Smooth muscle cell (in vitro differentiated cells): Measurements from ENCODE around the gene LGR4. TPM values are rescaled to one million over a fixed set of nuclear protein-coding genes. Genes with fewer than 3 reads are reported as not detected.

ENCODE experiments used
- DNase-seq: peaks from one replicate; lab custom pipeline; 2025; ENCODE audit not compliant: unreplicated experiment; lab: John Stamatoyannopoulos, UW
- H2AFZ ChIP-seq: fragments of 200-600 bp; sonication (generic); 2 replicates; pipeline ENCODE4 v1.6.0; 2016; ENCODE audit warnings: antibody characterized with exemption, low read depth, mild to moderate bottlenecking
- H3F3A ChIP-seq: fragments of 200-600 bp; sonication (generic); 2 replicates; pipeline ENCODE4 v1.6.0; 2017; ENCODE audit warnings: antibody characterized with exemption, low read depth
- H3K27ac ChIP-seq: fragments of 200-600 bp; sonication (generic); 2 replicates; pipeline ENCODE4 v1.5.1; 2016; ENCODE audit warnings: low read depth, mild to moderate bottlenecking
- H3K27me3 ChIP-seq: fragments of 200-600 bp; sonication (generic); 2 replicates; pipeline ENCODE4 v1.6.1; 2016; ENCODE audit warnings: low read depth, mild to moderate bottlenecking
- H3K36me3 ChIP-seq: fragments of 200-600 bp; sonication (generic); 2 replicates; pipeline ENCODE4 v1.5.1; 2016; ENCODE audit warnings: low read depth
- H3K4me1 ChIP-seq: fragments of 200-600 bp; sonication (generic); 2 replicates; pipeline ENCODE4 v1.5.1; 2016; ENCODE audit warnings: low read depth
- H3K4me2 ChIP-seq: fragments of 200-600 bp; sonication (generic); 2 replicates; pipeline ENCODE4 v1.6.0; 2016; ENCODE audit warnings: mild to moderate bottlenecking
- H3K4me3 ChIP-seq: fragments of 200-600 bp; sonication (generic); 2 replicates; pipeline ENCODE4 v1.5.1; 2016; ENCODE audit warnings: mild to moderate bottlenecking
- H3K79me2 ChIP-seq: fragments of 200-600 bp; sonication (generic); 2 replicates; pipeline ENCODE4 v1.6.0; 2016; ENCODE audit warnings: low read depth, mild to moderate bottlenecking
- H3K9ac ChIP-seq: fragments of 200-600 bp; sonication (generic); 2 replicates; pipeline ENCODE4 v1.6.0; 2016; ENCODE audit warnings: low read depth
- H3K9me3 ChIP-seq: fragments of 200-600 bp; sonication (generic); replicated peaks from 2 replicates; pipeline ENCODE4 v1.5.1; 2016; ENCODE audit warnings: low read depth
- H4K20me1 ChIP-seq: fragments of 200-600 bp; sonication (generic); 2 replicates; pipeline ENCODE4 v1.6.0; 2016; ENCODE audit warnings: low read depth
- CTCF ChIP-seq: fragments of 200-600 bp; sonication (generic); IDR thresholded peaks from 2 replicates; pipeline ENCODE4 v1.5.1; 2017; ENCODE audit warnings: borderline replicate concordance, mild to moderate bottlenecking, antibody characterized with exemption; ENCODE audit not compliant: insufficient read depth, poor library complexity, severe bottlenecking
- WGBS: methylation state at CpG from one replicate; pipeline ENCODE4 v1.1.7; 2016; ENCODE audit warnings: low lambda C conversion rate; 5-methylcytosine and 5-hydroxymethylcytosine counted together
- polyA plus RNA-seq: library from polyadenylated mRNA; unstranded; fragments of >200 nt; fragmentation: Nextera tagmentation; extraction: Ambion mirVana; gene quantifications from 2 replicates; pipeline ENCODE4 v1.2.1, GENCODE V29; 2016
- total RNA-seq: library from RNA; depleted of rRNA; stranded (reverse); fragments of >200 nt; gene quantifications from 2 replicates; pipeline ENCODE4 v1.2.3, GENCODE V29; 2014

The LGR4 gene
- total and polyA plus RNA-seq, 2 experiments from 2014 or later: 21.4 to 96.5 TPM

GRCh38 chr11:27462543-27462942, 10.0 kb downstream of the LGR4 start:
- H3K4me2 ChIP-seq: no peak overlapping the region
- TF ChIP-seq CTCF: no peak
- H3K79me2 ChIP-seq: peaks cover 91% of the 10 kb centered on the region
- DNase-seq: no peak
- 76% methylated on average over 5 of the region's 5 CpGs for WGBS
- H3K36me3 ChIP-seq: no peaks in the 10 kb centered on the region
- no peaks in the 10 kb centered on the region for H3K27me3 ChIP-seq
- H3K4me3 ChIP-seq: no peak overlapping the region
- no peak overlapping the region for H3K27ac ChIP-seq
- peaks cover 48% of the 10 kb centered on the region for H3K4me1 ChIP-seq
- peaks cover 90% of the 10 kb centered on the region for H4K20me1 ChIP-seq
- no peak overlapping the region for H3K9ac ChIP-seq
- H3K9me3 ChIP-seq: no peaks in the 10 kb centered on the region
- H3F3A ChIP-seq: peaks cover 7% of the 10 kb centered on the region
- H2AFZ ChIP-seq: no peak overlapping the region

GRCh38 chr11:27460158-27460978, 12.2 kb downstream of the LGR4 start:
- TF ChIP-seq CTCF: no peak
- no peak for DNase-seq
- WGBS: 90% methylated on average over 5 of the region's 5 CpGs
- Histone ChIP-seq H3K4me2 (no peak overlapping the region), H4K20me1 (peaks cover 90% of the 10 kb centered on the region), H3K36me3 (no peaks in the 10 kb centered on the region), H3F3A (peaks cover 6% of the 10 kb centered on the region), H3K79me2 (peaks cover 86% of the 10 kb centered on the region), H3K9ac (no peak overlapping the region), H3K27me3 (no peaks in the 10 kb centered on the region), H3K27ac (no peak overlapping the region), H3K4me1 (peaks cover 49% of the 10 kb centered on the region), H3K4me3 (no peak overlapping the region), H2AFZ (no peak overlapping the region), H3K9me3 (no peaks in the 10 kb centered on the region)

DNA sequence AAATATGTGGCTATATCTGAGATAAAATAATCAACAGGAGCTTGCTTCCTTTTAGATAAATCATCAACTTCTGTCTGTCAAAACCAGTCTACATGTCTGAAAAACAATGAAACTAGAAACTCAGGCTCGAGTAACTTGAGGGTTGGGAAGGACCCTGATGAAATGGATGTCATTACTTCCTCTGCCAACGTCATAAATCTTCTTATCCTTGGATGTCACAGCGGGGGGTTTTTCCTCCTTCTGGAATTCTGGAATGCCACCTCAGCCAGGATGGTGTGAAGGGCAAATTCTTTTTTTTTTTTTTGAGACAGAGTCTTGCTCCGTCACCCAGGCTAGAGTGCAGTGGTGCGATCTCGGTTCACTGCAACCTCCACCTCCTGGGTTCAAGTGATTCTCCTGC, 13.4 kb downstream of the LGR4 start:
- WGBS: 67% methylated on average over 4 of the region's 6 CpGs
- DNase-seq: no peak
- no peak for TF ChIP-seq CTCF
- Histone ChIP-seq H2AFZ (no peak overlapping the region), H3K79me2 (peaks cover 92% of the 10 kb centered on the region), H3K4me3 (no peak overlapping the region), H3K4me2 (no peak overlapping the region), H3K27me3 (no peaks in the 10 kb centered on the region), H3K27ac (no peak overlapping the region), H3K9me3 (no peaks in the 10 kb centered on the region), H3K9ac (no peak overlapping the region), H3K4me1 (peaks cover 38% of the 10 kb centered on the region), H3K36me3 (no peaks in the 10 kb centered on the region), H4K20me1 (peaks cover 90% of the 10 kb centered on the region), H3F3A (peaks cover 5% of the 10 kb centered on the region)

- Histone ChIP-seq H3K27me3 (no peaks in the 10 kb centered on the region), H3K9ac (no peak overlapping the region), H3K4me1 (peaks cover 35% of the 10 kb centered on the region), H3K27ac (no peak overlapping the region), H3K36me3 (no peaks in the 10 kb centered on the region), H3K9me3 (no peaks in the 10 kb centered on the region), H4K20me1 (peaks cover 87% of the 10 kb centered on the region), H3K79me2 (peaks cover 95% of the 10 kb centered on the region), H3F3A (peaks cover 5% of the 10 kb centered on the region), H3K4me2 (no peak overlapping the region), H2AFZ (no peak overlapping the region), H3K4me3 (no peak overlapping the region)
- no peak for TF ChIP-seq CTCF
- 98% methylated on average over 2 of the region's 2 CpGs for WGBS
- DNase-seq: no peak
Measured at GRCh38 chr11:27458182-27458581, 14.4 kb downstream of the LGR4 start.
